ENCODE data around the gene TMEM117.
"Not testable (repeated sequence)": the region's sequence is repeated elsewhere in the genome, so short reads cannot be mapped to it uniquely, and the experiment has no call there.

The TMEM117 gene

GRCh38 chr12:44334347-44334746 is 498.5 kb downstream of the TMEM117 start:
- DNase-seq = no peak

GRCh38 chr12:44335030-44335429 is 499.1 kb downstream of the TMEM117 start:
- no peak for DNase-seq

DNA sequence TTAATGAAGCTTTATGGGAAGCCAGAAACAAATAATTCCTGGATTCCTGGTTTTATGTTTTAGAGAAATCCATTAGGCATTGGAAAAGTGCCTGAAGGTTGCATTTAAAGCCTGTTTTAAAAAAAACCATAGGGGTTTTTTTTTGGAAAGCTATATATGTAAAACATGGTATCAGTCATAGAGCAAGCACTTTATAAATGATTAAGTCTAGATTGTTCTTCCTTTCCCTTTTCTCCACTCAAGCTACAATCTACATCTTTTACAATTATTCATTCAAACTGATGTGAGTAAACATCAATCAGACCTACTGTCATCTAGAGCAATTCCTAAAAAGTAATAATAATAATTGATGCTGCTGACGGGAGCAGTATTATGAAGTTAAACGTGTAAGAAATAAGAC is 500.7 kb downstream of the TMEM117 start:
- DNase-seq = no peak

- DNase-seq = no peak
Measured at GRCh38 chr12:44342371-44342770, 506.5 kb downstream of the TMEM117 start.

DNA sequence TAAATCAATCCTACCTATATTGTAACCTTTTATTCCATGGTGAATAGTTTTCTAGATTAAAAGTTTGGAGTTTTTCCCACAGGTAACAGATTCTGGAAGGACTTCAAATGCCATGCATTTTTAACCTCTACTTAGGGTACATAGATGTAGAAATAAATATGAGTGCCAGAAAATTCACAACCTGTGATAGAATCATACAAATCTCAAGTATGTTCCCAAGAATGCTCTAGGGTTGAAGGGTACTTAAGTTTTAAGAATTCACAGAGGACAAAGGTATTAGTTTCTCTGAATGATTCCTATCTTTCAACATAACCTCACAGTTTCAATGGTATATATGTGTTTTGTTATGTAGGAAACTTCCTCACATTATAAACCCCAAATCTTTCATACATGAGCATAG is 511.3 kb downstream of the TMEM117 start:
- DNase-seq = no peak

- DNase-seq = no peak
Measured at GRCh38 chr12:44357494-44357893, 521.6 kb downstream of the TMEM117 start.

DNA sequence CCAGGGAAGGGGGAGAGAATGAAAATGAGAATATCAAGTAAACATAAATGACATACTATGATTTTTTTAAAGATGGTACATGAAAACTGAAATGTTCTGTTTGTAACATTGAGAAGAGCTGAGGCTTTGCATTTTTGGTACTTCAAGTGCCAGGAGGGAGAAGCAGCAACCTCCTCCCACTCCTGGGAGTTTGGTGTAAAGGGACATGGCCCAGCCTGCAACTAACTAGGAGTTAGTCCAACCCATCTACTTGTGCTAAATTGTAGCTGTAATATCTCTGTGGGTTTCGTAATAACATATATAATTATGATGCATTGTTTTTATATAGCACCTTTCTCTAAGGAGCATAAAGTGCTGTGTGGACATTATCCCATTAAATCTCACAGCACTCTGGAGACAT is 522.8 kb downstream of the TMEM117 start:
- no peak for DNase-seq

GRCh38 chr12:44362947-44363346 is 527.1 kb downstream of the TMEM117 start:
- no peak for DNase-seq

DNA sequence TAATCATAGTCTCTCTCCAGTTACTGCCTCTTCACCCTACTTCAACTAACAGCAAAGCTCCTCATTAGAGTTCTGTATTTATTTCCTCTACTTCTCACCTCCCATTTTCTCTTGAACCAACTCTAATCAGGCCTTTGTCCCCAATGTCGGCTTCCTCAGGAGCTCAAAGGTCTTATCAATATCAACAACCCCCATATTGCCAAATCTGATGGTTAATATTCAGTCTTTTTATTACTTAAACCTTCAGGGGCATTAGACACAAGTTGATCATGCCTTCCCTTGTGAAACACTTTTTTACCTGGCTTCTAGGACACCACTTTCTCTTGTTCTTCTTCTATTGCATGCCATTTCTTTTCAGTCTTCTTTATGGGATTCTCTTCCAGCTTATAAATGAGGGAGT is 531.3 kb downstream of the TMEM117 start:
- no peak for DNase-seq

DNA sequence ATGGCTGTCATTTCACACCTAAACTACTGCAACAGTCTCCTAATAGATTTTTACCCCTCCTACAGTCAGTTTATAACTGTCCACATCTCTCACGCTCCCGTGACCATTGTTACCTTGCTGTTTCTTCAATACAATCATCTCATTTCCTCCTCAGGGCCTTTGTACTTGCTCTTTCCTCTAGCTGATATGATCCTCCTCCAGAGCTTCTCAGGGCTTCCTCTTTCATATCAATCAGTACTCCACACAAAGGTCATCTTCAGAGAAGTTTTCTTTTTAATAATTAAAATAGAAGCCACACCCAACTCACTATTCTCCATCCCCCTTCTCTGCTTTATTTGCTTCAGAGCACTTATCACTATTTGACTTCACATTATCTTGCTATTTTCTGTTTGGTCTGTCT is 532.0 kb downstream of the TMEM117 start:
- no peak for DNase-seq

DNA sequence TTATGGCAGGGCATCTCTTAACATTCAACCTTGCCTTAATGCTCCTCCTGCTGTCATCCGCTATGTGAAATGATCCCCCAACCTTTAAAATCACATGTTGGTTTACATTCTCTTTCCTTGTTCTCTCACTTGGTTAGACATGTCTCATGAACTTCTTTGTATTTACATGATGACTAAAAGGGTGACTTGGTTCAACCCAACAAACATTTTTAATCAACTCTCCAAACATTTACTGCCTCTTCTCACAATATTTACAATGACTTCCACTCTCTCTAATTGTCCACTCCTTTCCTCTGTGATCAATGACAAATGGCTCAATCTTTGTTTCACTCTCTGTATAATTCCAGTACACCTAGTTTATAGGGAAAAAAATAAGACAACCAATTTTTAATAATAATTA is 534.1 kb downstream of the TMEM117 start:
- no peak for DNase-seq

DNA sequence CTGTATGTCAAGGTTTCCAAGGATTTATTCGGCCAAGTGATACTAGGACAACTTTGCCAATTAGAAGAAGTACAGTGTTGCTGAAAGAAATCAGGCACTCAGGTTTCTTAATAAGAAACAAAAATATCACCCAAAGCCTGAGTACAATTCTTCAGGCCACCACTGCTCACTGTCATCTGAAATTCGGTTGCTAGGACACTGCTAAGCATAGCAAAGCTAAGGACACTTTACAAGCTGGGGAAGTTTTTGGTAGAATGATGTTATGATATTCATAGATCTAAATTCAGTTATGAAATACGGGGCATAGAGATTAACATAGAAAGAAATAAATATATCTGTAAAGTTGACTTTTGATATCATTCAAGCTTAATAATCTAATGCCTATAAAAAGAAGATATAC is 535.1 kb downstream of the TMEM117 start:
- DNase-seq = no peak

DNA sequence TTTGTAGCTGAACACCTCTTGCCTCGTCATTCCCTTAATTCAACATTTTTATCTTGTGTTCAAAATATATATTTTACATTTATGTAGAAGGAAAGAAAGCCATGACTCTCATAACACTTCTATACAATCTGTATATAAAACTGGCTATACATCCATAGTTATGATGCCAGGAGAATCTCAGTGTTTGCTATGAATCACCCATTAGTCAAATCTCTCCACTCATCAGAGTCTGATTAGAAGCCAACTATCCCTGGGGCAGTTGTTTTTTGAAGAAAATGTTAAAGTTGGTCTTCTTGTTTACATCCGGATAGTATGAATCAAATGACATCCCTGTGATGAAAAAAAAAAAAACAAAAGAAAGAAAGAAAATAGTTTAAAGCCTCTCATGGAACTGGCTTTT is 536.4 kb downstream of the TMEM117 start:
- DNase-seq = no peak

GRCh38 chr12:44375694-44376093 is 539.8 kb downstream of the TMEM117 start:
- no peak for DNase-seq

GRCh38 chr12:44377443-44378187 is 541.7 kb downstream of the TMEM117 start:
- DNase-seq = no peak

- not testable (repeated sequence) for DNase-seq
Measured at GRCh38 chr12:44379113-44379512, 543.2 kb downstream of the TMEM117 start.

DNA sequence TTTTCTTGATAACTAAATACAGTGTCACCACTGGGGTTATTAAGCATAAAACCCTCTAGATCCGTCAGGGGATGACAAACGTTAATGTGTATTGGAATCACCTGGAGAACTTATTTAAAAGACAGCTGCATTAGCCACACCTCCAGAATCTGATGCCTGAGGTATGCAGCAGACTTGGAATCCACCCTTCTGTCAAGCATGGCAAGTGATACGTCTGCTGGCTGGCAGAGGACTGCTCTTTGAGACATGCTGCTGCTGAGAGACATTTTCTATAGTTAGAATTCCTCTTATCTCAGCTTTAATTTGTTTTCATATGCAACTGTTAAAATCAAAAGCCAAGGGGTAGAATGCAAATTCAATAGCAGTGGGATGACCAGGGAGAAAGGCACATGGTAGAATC is 544.0 kb downstream of the TMEM117 start:
- DNase-seq = no peak

DNA sequence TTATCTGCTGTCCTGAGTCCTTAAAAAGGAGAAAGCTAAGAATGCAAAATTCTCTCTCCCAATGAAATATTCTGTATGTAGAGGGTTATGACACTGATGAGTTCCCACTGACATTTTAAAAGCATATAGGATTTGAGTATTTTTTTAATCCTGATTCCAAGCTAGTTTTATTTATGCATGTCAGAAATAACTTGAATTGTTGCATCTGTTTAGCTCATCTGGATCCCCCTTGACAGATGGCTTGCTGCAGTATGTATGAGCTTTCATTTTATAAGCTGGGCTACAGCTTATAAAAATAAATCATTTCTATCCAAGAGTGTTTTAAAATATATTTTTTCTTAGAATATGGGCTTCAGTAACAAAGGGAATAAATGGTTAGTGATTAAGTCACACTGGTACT is 545.0 kb downstream of the TMEM117 start:
- DNase-seq = no peak

DNA sequence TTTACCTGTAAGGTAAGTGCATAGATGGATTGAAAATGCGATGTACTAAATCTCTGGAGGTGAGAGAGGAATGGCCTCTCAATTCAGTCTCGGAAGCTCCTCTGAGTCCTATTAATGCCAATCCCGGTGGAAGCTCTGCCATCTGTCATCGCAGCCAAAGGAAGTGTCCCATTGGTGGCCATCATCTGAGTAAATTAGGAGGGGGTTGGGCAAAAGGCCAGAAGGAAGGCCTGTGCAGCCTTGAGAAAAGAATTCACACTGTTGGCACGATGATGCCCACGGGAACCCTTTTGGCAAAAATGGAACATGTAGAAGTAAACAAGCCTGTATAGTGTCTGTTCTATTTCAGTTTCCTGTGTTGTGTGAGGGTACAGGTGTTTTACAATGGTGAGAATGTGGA is 545.5 kb downstream of the TMEM117 start:
- DNase-seq = no peak

DNA sequence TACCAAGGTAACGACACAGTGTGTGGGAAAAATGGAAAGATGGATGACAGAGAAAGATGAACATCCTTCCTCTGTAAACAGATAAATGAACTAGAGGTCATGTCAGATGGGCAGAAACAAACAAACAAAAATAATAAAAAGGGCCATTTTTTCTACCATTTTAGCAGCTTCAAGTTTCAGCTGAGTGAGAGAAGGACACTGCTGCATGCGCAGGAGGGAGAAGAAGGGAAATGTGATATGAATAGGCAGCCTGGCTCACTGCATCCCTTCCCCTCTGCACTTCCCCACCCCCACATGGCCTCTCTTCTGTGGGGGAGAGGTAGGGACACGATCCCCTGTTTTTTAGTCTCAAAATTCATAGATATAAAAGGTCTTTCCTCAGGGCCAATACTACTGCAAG is 548.3 kb downstream of the TMEM117 start:
- DNase-seq = no peak

GRCh38 chr12:44385964-44386363 is 550.1 kb downstream of the TMEM117 start:
- no peak for DNase-seq

- DNase-seq = no peak
Measured at GRCh38 chr12:44387581-44387980, 551.7 kb downstream of the TMEM117 start.

DNA sequence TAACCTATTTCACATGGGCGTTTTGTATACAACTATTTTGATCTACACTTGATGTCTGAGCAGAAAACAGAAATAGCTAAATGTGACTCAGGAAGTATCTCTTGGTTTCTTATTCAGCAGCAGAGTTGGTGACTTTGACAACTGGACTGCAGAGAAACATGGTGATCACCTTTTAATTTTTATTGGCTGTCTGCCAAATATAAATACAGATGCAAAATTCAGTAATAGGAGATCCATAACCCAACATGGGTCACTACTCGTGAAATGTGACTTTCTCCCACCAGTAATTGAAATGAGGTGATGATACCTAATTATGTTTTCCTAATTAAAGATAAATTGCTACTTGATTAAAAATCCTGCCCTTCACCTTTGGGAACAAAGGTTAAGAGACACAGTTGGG is 553.2 kb downstream of the TMEM117 start:
- DNase-seq = peak; percentile 27

GRCh38 chr12:44389896-44390295 is 554.0 kb downstream of the TMEM117 start:
- DNase-seq = no peak

GRCh38 chr12:44397631-44398030 is 561.8 kb downstream of the TMEM117 start:
- no peak for DNase-seq
